ENCODE data around the gene MYO18A. TPM values are rescaled to one million over a fixed set of nuclear protein-coding genes. Genes with fewer than 3 reads are reported as not detected.
A peak's percentile ranks its signal among the peaks of the same experiment; 100 is the strongest.

The MYO18A gene
- total RNA-seq, 3 donors from 2014 or later, result 31.5 to 71.1 (median 42.3) TPM

DNA sequence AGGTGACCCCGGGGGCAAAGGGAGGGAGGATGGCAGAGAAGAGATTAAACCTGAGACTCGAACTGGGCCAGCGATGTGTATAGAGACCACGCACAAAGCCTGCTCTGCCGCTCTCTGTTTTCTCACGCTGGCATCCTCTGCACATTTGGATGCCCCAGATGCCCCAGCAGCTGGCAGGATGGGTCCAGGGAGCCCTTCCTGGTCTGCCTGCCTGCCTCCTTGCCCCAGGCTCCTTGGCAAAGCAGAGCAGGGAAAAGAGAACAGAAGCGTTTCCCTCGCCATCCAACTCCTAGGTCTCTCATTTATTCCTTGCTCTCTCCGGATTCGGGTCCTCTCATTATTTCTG is 142.5 kb downstream of the MYO18A start:
- H3K27ac ChIP-seq, result no peak overlapping the region
- H3K9me3 ChIP-seq, result peaks cover 4 to 14% of the 10 kb centered on the region in 2 donors
- TF ChIP-seq POLR2A (IDR thresholded peaks at IDR 0.05) (no peak), POLR2AphosphoS5 (IDR thresholded peaks at IDR 0.05) (no peak)
- TF ChIP-seq, protein P1, sequence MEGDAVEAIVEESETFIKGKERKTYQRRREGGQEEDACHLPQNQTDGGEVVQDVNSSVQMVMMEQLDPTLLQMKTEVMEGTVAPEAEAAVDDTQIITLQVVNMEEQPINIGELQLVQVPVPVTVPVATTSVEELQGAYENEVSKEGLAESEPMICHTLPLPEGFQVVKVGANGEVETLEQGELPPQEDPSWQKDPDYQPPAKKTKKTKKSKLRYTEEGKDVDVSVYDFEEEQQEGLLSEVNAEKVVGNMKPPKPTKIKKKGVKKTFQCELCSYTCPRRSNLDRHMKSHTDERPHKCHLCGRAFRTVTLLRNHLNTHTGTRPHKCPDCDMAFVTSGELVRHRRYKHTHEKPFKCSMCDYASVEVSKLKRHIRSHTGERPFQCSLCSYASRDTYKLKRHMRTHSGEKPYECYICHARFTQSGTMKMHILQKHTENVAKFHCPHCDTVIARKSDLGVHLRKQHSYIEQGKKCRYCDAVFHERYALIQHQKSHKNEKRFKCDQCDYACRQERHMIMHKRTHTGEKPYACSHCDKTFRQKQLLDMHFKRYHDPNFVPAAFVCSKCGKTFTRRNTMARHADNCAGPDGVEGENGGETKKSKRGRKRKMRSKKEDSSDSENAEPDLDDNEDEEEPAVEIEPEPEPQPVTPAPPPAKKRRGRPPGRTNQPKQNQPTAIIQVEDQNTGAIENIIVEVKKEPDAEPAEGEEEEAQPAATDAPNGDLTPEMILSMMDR (IDR thresholded peaks at IDR 0.05), result no peak
- H3K4me1 ChIP-seq, result no peaks in the 10 kb centered on the region
- intact Hi-C loops (cut with DNase I; ENCODE audit: low total_unique reads), result no loop called here
- DNase-seq (ENCODE audit: low spot score in 2 of 2), result no peak
- no peaks in the 10 kb centered on the region for H3K36me3 ChIP-seq
- peak overlapping the region in 2 of 3 donors; percentile 15 to 26 for H3K4me3 ChIP-seq
- no peaks in the 10 kb centered on the region for H3K27me3 ChIP-seq

DNA sequence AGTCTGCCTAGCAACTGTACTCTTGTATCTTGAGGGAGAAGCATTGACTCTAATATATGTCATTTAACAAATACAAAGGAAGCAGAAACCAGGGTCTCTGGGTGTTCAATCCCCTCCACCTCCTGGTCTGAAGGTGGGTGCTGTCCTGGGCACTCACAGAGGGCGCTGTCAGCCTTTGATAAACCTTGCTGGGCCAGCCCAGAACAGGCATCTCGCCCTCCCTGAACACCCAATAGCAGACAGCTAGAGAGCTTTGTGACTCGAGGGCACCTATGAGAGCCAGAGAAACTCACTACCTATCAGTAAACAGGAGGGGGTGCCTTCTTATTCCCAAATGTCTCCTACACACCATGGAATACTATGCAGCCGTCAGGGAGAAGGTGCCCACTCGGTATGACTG is 143.6 kb downstream of the MYO18A start:
- H3K4me3 ChIP-seq, result no peak overlapping the region
- peaks cover 0 to 6% of the 10 kb centered on the region in 2 donors for H3K27me3 ChIP-seq
- intact Hi-C loops (cut with DNase I; ENCODE audit: low total_unique reads), result no loop called here
- no peak overlapping the region for H3K27ac ChIP-seq
- TF ChIP-seq, protein P1 (IDR thresholded peaks at IDR 0.05), result no peak
- TF ChIP-seq POLR2A (IDR thresholded peaks at IDR 0.05) (no peak), POLR2AphosphoS5 (IDR thresholded peaks at IDR 0.05) (no peak)
- no peaks in the 10 kb centered on the region for H3K36me3 ChIP-seq
- peaks cover 4 to 14% of the 10 kb centered on the region in 2 donors for H3K9me3 ChIP-seq
- no peak for DNase-seq (ENCODE audit: low spot score in 2 of 2)
- H3K4me1 ChIP-seq, result no peaks in the 10 kb centered on the region

DNA sequence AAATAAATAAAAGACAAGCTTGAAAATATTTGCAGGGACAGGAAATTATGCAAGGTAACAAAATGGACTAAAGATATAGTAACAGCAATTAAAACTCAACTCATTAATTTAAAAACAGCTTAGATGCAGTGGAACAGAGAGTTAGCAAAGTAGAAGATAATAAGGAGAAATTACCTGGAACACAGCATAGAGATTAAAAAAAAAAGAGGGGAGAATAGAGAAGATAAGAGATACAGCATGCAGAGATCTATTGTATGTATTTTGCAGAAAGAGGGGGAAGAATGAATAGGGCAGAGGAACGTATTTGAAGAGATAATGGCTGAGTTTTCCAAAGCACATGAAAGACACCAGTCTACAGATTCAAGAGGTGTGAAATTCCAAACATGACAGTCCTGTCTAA is 145.7 kb downstream of the MYO18A start:
- TF ChIP-seq, protein P1 (IDR thresholded peaks at IDR 0.05), result no peak
- no peak for TF ChIP-seq POLR2A (IDR thresholded peaks at IDR 0.05)
- TF ChIP-seq POLR2AphosphoS5 (IDR thresholded peaks at IDR 0.05), result no peak
- no peaks in the 10 kb centered on the region for H3K4me1 ChIP-seq
- no peak for DNase-seq (ENCODE audit: low spot score in 2 of 2)
- peaks cover 4 to 14% of the 10 kb centered on the region in 2 donors for H3K9me3 ChIP-seq
- no peak overlapping the region for H3K27ac ChIP-seq
- no peak overlapping the region for H3K4me3 ChIP-seq
- intact Hi-C loops (cut with DNase I; ENCODE audit: low total_unique reads), result no loop called here
- H3K27me3 ChIP-seq, result peaks cover 0 to 8% of the 10 kb centered on the region in 2 donors
- no peaks in the 10 kb centered on the region for H3K36me3 ChIP-seq

DNA sequence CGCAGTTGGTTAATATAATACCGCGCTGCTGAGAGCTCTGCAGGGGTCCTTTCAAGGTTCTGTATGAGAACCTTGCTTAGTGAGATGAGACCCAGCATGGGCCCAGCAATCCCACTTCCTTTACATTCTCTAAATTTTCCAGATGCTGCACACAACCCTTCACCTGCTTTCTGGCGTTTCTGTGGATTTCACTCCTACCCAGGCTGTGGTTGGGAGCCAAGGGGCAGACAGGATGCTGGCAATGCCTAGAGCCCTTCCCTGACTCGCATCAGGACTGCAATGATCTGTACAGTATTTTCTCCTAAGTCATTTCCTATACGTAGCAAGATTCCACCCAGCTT is 147.4 kb downstream of the MYO18A start:
- peaks cover 0 to 8% of the 10 kb centered on the region in 2 donors for H3K27me3 ChIP-seq
- peaks cover 4 to 14% of the 10 kb centered on the region in 2 donors for H3K9me3 ChIP-seq
- H3K4me1 ChIP-seq, result no peaks in the 10 kb centered on the region
- H3K36me3 ChIP-seq, result no peaks in the 10 kb centered on the region
- no peak for DNase-seq (ENCODE audit: low spot score in 2 of 2)
- no peak overlapping the region for H3K27ac ChIP-seq
- H3K4me3 ChIP-seq, result no peak overlapping the region
- intact Hi-C loops (cut with DNase I; ENCODE audit: low total_unique reads), result no loop called here
- TF ChIP-seq POLR2A (IDR thresholded peaks at IDR 0.05) (no peak), POLR2AphosphoS5 (IDR thresholded peaks at IDR 0.05) (no peak)
- TF ChIP-seq, protein P1 (IDR thresholded peaks at IDR 0.05), result no peak

DNA sequence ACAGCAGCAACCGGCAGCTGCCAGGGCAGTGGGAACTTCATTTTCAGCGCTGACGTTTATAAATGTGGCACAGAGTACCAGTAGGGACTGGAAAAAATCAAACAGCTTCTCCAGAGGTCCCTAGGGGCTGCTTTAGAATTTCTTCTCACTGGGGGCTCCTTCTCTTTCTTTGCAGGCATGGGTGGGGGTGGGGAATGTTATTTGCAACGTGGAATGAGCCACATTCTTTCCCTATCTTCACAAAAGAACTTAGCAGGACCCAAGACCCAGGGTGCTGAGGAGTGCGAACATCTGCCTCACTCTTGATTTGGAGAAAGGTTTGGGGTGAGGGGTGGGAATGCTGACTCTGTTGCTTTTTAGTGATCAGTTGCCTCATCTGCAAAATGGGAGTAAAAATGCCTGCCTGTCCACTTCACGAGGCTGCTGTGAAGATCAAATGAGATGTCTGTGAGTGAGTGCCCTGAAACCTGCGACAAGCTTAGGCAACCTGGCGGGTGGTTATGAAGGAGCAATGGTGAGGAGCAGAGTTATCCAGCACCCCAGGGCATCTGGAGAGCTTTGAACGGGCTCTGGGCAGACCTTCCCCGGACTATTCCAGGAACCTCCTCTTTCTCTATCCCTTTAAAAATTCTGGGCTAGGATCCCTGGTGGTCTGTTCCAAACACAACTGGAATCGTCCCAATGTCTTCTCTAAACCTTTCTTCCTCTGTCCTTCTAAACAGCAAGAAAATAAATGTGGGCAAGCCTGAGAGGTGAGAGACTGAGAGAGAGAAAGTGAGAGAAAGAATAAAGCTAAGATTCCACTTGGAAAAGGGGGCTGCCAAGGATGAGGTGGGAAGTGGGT is 148.0 kb downstream of the MYO18A start:
- DNase-seq (ENCODE audit: low spot score in 2 of 2), result no peak
- TF ChIP-seq, protein P1 (IDR thresholded peaks at IDR 0.05), result no peak
- TF ChIP-seq POLR2A (IDR thresholded peaks at IDR 0.05) (no peak), POLR2AphosphoS5 (IDR thresholded peaks at IDR 0.05) (no peak)
- Histone ChIP-seq H3K4me1 (no peaks in the 10 kb centered on the region), H3K27ac (no peak overlapping the region), H3K9me3 (peaks cover 4 to 14% of the 10 kb centered on the region in 2 donors), H3K36me3 (no peaks in the 10 kb centered on the region), H3K27me3 (peaks cover 0 to 12% of the 10 kb centered on the region in 2 donors), H3K4me3 (no peak overlapping the region)
- intact Hi-C loops (cut with DNase I; ENCODE audit: low total_unique reads), result no loop called here

Data from breast epithelium (tissue), 4 donors.